Erythroblast (primary cell): ENCODE data around the gene IL6.

Experiments used
- DNase-seq, 2 experiments: peaks; one replicate each; lab custom pipeline; 2025; lab: John Stamatoyannopoulos, UW
- GATA1 ChIP-seq: IDR thresholded peaks from 2 replicates; pipeline ENCODE4 v1.6.1; 2011; ENCODE audit warnings: low read depth, mild to moderate bottlenecking, control low read depth, low read length, moderate library complexity
- POLR2A ChIP-seq: IDR thresholded peaks from 2 replicates; pipeline ENCODE4 v1.6.1; 2011; ENCODE audit warnings: mild to moderate bottlenecking, low read length

IL6 gene

DNA sequence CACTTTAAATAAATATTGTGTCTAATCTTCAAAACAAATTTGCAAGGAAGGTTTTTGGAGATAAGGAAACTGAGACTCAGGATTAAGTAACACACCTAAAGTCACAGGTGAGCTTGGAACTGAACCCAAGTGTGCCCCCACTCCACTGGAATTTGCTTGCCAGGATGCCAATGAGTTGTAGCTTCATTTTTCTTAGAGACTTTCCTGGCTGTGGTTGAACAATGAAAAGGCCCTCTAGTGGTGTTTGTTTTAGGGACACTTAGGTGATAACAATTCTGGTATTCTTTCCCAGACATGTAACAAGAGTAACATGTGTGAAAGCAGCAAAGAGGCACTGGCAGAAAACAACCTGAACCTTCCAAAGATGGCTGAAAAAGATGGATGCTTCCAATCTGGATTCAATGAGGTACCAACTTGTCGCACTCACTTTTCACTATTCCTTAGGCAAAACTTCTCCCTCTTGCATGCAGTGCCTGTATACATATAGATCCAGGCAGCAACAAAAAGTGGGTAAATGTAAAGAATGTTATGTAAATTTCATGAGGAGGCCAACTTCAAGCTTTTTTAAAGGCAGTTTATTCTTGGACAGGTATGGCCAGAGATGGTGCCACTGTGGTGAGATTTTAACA lies 1.5 kb downstream of the IL6 start:
- TF ChIP-seq POLR2A (no peak), GATA1 (no peak)
- peak in 1 of 2 experiments; percentile 5 for DNase-seq

DNA sequence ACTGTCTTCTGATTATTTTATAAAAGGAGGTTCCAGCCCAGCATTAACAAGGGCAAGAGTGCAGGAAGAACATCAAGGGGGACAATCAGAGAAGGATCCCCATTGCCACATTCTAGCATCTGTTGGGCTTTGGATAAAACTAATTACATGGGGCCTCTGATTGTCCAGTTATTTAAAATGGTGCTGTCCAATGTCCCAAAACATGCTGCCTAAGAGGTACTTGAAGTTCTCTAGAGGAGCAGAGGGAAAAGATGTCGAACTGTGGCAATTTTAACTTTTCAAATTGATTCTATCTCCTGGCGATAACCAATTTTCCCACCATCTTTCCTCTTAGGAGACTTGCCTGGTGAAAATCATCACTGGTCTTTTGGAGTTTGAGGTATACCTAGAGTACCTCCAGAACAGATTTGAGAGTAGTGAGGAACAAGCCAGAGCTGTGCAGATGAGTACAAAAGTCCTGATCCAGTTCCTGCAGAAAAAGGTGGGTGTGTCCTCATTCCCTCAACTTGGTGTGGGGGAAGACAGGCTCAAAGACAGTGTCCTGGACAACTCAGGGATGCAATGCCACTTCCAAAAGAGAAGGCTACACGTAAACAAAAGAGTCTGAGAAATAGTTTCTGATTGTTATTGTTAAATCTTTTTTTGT lies 2.3 kb downstream of the IL6 start:
- no peak for DNase-seq
- TF ChIP-seq GATA1 (no peak), POLR2A (no peak)

- TF ChIP-seq POLR2A: no peak
- TF ChIP-seq GATA1: no peak
Observed at GRCh38 chr7:22730066-22730710, 3.2 kb downstream of the IL6 start.

DNA sequence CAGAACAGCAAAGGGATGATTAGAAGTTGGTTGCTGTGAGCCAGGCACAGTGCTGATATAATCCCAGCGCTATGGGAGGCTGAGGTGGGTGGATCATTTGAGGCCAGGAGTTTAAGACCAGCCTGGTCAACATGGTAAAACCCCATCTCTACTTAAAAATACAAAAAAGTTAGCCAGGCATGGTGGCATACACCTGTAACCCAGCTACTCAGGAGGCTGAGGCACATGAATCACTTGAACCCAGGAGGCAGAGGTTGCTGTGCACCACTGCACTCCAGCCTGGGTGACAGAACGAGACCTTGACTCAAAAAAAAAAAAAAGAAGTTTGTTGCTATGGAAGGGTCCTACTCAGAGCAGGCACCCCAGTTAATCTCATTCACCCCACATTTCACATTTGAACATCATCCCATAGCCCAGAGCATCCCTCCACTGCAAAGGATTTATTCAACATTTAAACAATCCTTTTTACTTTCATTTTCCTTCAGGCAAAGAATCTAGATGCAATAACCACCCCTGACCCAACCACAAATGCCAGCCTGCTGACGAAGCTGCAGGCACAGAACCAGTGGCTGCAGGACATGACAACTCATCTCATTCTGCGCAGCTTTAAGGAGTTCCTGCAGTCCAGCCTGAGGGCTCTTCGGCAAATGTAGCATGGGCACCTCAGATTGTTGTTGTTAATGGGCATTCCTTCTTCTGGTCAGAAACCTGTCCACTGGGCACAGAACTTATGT lies 4.1 kb downstream of the IL6 start:
- no peak for TF ChIP-seq GATA1
- TF ChIP-seq POLR2A: no peak
- no peak for DNase-seq

More at GRCh38 chr7:22730066-22730710, 3.2 kb downstream of the IL6 start:
- no peak for DNase-seq

DNA sequence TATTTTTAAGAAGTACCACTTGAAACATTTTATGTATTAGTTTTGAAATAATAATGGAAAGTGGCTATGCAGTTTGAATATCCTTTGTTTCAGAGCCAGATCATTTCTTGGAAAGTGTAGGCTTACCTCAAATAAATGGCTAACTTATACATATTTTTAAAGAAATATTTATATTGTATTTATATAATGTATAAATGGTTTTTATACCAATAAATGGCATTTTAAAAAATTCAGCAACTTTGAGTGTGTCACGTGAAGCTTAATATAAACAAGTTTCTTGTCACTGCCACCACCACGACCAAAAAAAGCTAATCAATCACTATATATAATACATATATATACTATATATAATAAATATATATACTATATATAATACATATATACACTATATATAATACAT lies 4.8 kb downstream of the IL6 start:
- TF ChIP-seq GATA1 (no peak), POLR2A (no peak)
- DNase-seq: no peak

- DNase-seq: no peak
- TF ChIP-seq POLR2A (no peak), GATA1 (no peak)
Observed at GRCh38 chr7:22732556-22733126, 5.6 kb downstream of the IL6 start.

DNA sequence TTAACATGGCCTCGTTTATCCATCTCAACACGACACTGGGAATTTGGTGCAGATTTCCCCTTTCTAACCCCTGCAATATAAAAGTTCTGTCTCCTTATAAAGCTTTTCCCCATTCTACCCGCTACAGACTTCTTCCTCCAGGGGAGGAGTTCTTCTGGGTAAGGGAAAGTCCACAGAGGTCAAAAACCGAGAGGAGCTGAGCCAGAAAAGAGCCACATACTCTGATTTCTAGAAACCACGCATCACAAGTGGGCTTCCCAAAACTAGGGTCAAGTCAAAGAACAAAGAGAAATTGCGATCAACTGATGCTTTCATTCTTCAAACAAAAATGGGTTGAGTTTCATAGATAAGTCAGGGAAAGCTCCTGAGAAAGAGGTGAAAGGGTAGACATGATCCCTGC lies 6.8 kb downstream of the IL6 start:
- TF ChIP-seq POLR2A (no peak), GATA1 (no peak)
- no peak for DNase-seq

DNA sequence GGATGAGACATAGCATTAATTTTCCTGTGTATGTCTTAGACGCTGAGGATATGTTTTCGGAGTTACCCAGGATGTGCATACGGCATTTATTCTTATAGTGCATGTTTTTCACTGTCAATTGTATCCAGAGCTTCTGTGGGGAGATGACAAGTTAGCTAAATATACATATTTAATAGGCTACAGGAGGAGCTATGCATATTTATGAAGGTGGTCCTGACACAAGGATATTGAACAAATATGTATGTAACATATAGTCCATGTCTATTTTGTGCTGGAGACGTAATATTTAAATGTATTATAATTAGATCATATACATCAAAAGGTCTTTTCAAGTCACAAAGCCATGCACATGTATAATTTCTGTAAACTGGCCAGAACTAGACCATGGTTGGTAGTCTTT lies 16.0 kb downstream of the IL6 start:
- DNase-seq: no peak
- TF ChIP-seq POLR2A (no peak), GATA1 (no peak)

DNA sequence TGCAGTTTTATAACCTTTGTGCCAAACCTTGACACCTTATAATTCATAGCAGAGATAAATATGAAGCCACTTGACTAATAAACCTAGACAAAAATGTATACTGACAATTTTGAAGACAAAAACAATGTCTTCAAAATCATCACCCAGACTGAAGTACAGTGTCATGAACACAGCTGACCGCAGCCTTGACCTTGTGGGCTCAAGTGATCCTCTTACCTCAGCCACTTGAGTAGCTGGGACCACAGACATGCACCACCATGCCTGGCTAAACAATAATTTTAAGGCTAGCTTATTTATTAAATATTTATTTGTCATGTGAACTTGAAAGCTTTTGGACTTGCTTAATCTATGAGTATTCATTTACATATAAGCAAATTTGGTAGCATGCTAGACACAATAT lies 24.3 kb downstream of the IL6 start:
- TF ChIP-seq POLR2A (no peak), GATA1 (no peak)
- no peak for DNase-seq

GRCh38 chr7:22757338-22757994 lies 30.5 kb downstream of the IL6 start:
- TF ChIP-seq GATA1: no peak
- no peak for TF ChIP-seq POLR2A
- no peak for DNase-seq

- no peak for DNase-seq
- no peak for TF ChIP-seq GATA1
- no peak for TF ChIP-seq POLR2A
Observed at GRCh38 chr7:22758576-22758975, 31.6 kb downstream of the IL6 start.

GRCh38 chr7:22759721-22760120 lies 32.7 kb downstream of the IL6 start:
- DNase-seq: no peak

DNA sequence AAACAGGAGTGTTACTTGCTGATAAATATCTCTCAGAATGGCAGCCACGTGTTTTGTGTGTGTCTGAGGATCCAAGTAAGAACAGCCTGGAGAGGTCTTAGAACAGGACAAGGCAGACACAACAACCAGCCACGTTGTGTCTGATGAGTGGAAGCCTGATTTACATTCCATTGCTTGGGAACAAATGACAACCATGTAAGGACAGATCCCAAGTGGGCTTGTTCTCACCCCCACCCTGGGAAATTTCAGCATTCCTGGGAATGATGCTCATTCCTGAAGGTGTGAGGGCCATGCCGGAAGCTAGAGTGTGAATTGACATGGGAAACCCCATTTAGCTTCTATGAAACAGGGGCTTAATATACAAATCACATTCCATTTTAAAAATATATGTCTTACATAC lies 35.9 kb downstream of the IL6 start:
- no peak for DNase-seq
- no peak for TF ChIP-seq POLR2A
- TF ChIP-seq GATA1: no peak

More at GRCh38 chr7:22759721-22760120, 32.7 kb downstream of the IL6 start:
- TF ChIP-seq POLR2A: no peak
- no peak for TF ChIP-seq GATA1
